ENCODE results near the gene PGAP6.

- TF ChIP-seq CTCF (IDR thresholded peaks at IDR 0.05): no peak
- no peak for TF ChIP-seq POLR2A (IDR thresholded peaks at IDR 0.05)
These were observed 44.3 kb downstream of the PGAP6 start for GRCh38 chr16:337437-337836.

Data from body of pancreas (tissue), 4 donors.